GM18868 (cell line): ENCODE measurements around the gene SMG1.
"Not testable (repeated sequence)": the region's sequence is repeated elsewhere in the genome, so short reads cannot be mapped to it uniquely, and the experiment has no call there.

Experiments used
- ATAC-seq: cut with Tn5 transposase; IDR thresholded peaks from one replicate; pipeline ENCODE4 v1.9.1; 2021; ENCODE audit warnings: mild to moderate bottlenecking, moderate library complexity; ENCODE audit not compliant: unreplicated experiment

Gene SMG1

DNA sequence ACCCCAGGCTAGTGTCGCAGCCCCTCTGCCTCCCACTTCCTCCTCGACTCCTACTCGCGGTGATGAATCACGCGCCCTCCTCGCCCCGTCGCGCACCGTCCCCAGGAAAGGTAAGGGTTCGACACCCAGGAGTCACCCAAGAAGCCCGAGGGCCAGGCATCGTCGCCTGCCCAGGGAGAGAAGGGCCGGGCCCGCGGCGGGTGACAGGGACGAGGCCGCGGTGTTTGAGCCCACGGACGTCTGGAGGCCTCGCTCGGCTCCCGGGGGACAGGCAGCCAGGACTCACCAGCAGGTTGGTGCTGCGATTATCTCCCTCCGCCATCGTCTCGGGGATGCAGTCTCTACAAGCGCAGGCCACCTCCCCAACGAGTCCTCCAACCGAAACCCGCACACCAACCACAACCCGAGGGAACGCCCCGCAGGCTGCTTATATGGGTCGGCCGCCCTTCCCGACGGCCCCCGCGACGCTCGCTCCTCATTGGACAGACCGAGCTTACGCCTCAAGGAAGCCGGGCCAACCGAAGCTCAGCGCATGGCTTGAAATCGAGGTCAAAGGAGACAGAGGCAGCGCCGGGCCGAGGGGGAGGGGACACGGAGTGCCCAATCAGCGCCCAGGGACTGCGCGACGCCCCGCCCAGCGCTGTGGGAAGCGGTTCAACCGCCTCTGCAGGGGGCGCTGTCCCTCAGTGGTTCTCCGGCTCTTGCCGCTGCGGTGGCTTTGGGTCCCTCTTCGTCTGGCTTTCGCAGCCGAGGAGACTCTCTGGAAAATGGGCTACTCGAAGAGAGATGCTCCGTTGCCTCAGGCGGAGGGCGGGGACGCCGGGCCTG lies 124.8 kb downstream of the SMG1 start, which contains the start of gene ARL6IP1:
Gene ARL6IP1 (minus strand): TSS at position 405 of the 828 bp plus-strand sequence. CDS start 83 bp downstream, at position 322.
- ATAC-seq = peak; percentile 91

DNA sequence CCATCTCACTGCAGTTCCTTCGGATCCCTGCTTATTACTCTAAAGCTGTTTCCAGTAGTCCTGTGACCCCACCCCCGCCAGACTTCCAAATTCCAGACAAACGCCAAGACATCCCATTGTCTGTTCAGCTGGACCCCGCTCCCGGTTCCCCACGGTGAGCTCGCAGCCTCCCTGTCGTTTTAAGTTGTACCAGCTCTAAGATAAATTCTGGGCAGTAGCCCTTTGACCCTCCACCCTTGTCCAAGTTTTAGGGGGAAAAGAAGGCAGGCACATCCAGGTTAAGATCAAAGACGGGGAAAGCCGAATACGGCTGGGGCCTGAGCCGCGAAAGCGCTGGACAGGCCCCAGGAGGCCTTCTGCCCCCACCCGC lies 125.4 kb downstream of the SMG1 start:
- ATAC-seq = no peak

GRCh38 chr16:18800293-18800692 lies 125.9 kb downstream of the SMG1 start:
- no peak for ATAC-seq

DNA sequence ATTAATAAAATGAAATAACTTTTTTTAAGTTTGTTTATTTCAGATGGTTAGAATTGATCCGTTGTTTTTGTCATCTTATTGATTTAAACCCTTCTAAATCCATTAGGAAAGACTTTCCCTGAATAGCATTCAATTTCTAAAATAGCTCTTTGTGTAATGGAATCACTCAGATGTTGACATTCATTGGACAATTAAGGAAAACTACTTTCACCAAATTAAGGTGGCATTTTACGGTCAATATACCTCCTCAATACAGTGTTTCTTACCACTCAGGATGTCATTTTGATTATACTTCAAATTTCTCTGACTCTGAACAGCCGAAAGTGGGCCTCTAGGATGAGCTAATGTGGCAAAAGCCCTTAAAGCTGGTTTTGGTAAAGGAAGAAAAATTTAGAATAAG lies 126.7 kb downstream of the SMG1 start:
- no peak for ATAC-seq

DNA sequence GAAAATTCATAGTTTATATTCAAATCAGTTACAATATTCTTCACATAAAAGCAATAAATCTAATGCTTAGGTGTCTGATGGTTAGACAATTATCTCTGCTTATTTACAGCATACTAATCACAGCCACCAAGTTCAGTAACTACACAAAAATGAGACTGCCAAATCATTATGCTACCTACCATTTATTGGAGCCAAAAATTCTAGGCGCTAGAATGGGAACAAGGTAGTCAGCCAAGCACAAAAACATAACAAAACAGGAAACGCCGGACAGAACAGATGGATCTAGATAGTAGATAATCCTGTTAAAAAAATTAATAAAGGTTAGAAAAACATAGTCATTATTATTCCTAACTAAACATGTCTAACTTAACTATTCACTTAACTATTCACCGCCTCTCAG lies 128.5 kb downstream of the SMG1 start:
- ATAC-seq = no peak

DNA sequence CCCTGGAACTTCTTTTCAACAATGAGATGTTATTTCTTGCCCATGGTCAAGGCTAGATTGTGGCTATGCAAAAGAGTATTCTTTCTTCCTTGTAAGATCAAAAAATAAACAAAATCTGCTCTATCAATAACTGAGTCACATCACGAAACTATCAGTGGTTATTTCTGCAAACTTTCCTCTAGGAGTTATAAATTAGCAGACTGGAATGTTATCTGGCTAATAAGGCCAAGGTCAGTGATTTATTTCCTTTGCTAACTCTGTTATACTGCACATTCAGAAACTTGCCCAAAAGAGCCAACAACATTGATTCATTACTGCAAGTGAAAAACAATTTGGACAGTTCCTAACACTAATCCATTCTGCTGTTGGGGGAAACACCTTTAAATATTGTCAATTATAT lies 129.8 kb downstream of the SMG1 start:
- no peak for ATAC-seq

DNA sequence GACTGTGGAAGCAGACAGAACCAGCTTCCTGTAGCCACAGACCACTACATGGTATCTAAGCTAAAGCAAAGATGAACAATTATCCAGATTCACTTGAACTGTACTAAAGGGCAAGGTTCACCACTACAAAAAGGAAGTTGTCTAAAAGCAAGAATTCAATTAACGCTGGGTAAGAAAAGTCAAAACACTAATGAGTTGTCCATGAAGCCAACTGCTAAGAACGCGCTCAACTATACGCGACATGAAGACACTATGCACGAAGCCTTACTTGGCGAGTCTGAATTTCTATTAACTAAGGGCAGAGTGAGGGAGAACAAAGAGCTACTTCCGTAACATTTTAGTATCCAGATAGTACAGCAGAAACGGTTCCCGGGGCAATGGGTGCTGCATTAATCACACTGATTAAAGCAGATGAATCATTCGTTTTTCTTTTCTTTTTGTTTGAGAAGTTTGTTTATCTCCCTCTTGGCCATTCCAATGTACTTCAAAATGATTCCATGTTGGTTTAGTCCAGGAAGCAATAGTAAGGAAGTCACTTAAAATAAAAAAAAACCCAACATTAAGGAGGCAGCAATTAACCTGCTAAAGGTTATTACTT lies 133.3 kb downstream of the SMG1 start:
- no peak for ATAC-seq

- ATAC-seq = peak; percentile 94
Measured at GRCh38 chr16:18789850-18790706, 136.1 kb downstream of the SMG1 start, which contains the start of gene RPS15A. RPS15A (minus strand) TSS chr16:18790334; CDS start chr16:18789113, 1,221 bp downstream.

DNA sequence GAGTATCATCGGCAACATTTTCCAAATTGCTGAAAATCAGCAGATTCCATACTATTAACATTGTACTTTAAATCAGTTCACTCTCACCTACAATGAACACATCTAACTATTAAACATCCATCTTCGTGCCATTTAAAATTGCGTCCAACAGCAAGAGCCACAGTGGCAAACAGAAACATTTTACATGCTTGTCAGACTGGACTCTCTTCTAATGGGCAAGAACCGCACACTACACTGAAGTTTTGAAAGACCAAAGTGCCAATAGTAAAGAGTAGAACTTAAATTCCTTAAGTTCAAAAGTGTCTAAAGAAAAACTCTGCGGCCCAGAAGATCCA lies 136.7 kb downstream of the SMG1 start:
- no peak for ATAC-seq

GRCh38 chr16:18788828-18789514 lies 137.2 kb downstream of the SMG1 start:
- no peak for ATAC-seq

- no peak for ATAC-seq
Measured at GRCh38 chr16:18784917-18785623, 141.1 kb downstream of the SMG1 start.

DNA sequence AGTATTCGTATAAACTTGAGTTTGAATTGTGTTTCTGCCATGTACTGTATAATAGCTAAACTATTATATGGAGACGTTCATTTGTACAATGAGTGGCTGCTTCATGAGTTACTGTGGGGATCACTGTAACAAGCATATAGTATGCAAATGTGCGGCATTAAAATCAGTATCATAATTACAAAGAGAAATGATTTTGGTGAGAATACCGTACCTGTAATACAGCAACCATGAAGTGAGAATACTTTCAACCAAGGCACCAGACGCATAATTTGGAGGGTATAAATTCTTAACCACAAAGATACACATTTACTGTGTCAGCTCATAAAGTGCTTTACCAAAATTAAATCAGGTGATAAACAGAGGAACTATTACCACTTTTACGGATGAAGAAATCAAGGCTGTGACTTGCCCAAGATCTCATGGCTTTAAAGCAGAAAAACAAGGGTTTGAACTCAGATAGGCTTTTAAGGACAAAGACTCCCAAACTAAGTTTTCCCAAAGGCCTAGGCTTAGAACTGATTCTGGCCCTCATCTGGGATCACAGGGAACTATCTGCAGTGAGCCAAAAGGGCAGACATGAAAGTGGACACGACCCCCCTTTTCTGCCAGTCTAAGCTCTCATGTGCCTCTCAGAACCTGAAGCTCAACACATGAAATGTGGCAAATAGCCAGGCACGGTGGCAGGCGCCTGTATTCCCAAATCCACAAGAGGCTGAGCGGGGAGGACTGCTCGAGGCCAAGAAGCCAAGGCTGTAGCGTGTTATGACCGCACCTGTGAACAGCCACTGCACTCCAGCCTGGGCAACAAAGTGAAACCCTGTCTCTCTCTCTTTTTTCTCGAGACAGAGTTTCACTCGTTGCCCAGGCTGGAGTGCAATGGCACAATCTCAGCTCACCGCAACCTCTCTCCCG lies 142.5 kb downstream of the SMG1 start:
- no peak for ATAC-seq

- no peak for ATAC-seq
Measured at GRCh38 chr16:18782697-18783429, 143.3 kb downstream of the SMG1 start.

GRCh38 chr16:18781232-18781631 lies 145.0 kb downstream of the SMG1 start:
- not testable (repeated sequence) for ATAC-seq

DNA sequence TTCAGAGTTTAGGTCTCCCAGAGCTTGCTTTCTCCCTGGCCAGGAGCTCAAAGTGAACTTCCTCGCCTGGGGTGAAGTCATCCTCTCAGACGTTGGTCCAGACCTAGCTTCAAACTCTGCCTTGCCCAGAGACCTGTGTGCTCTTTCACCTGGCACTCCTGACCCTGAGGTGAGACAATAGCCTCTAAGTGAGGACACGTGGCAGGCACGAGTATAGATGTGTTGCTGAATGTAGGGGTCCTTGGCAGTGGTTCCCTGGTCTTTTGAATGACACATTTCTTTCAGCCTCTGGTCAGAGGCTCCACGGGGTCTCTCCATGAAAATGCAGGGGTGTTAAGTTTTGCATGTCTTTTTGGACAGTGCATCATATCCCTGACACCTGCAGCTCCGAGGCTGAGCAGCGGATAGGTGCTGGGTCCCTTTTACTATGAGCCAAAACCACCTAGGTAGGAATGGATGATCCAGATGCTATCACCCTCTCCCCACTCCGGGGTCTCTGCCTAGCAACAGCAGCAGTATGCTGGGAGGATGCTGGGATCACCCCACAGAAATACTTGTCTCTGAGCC lies 145.7 kb downstream of the SMG1 start:
- not testable (repeated sequence) for ATAC-seq

GRCh38 chr16:18777664-18778063 lies 148.5 kb downstream of the SMG1 start:
- ATAC-seq = not testable (repeated sequence)

- ATAC-seq = not testable (repeated sequence)
Measured at GRCh38 chr16:18776334-18776733, 149.9 kb downstream of the SMG1 start.

DNA sequence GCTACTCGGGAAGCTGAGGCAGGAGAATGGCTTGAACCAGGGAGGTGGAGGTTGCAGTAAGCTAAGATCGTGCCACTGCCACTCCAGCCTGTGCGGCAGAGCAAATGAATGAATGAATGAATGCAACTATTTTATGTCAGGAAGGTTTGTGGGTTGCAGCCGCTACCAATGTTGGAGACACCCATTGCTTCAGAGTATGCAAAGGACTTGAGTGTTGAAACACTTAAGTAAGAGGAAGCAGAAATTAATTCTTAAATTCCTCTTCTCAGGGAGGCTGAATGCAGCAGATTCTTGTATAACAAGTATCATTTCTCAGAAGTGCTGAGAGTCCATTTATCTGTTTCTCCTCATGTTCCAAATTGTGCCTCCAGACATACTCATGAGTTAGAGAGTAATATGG lies 151.6 kb downstream of the SMG1 start:
- ATAC-seq = not testable (repeated sequence)
